GM18867 (cell line): Measurements from ENCODE around the gene DDAH1.

Experiments
- ATAC-seq: cut with Tn5 transposase; IDR thresholded peaks from one replicate; pipeline ENCODE4 v1.9.1; 2021; ENCODE audit warnings: mild to moderate bottlenecking, moderate library complexity; ENCODE audit not compliant: unreplicated experiment

DDAH1 gene

GRCh38 chr1:85445906-85446305 lies 19.1 kb downstream of the DDAH1 start:
- no peak for ATAC-seq

GRCh38 chr1:85444381-85444780 lies 20.6 kb downstream of the DDAH1 start:
- ATAC-seq, result no peak

- no peak for ATAC-seq
Measured at GRCh38 chr1:85440612-85441011, 24.3 kb downstream of the DDAH1 start.

- no peak for ATAC-seq
Measured at GRCh38 chr1:85438353-85438752, 26.6 kb downstream of the DDAH1 start.

GRCh38 chr1:85437139-85437538 lies 27.8 kb downstream of the DDAH1 start:
- no peak for ATAC-seq

- ATAC-seq, result no peak
Measured at GRCh38 chr1:85433096-85433495, 31.9 kb downstream of the DDAH1 start.

GRCh38 chr1:85428471-85429089 lies 36.4 kb downstream of the DDAH1 start:
- ATAC-seq, result no peak

- no peak for ATAC-seq
Measured at GRCh38 chr1:85427849-85428248, 37.1 kb downstream of the DDAH1 start.

- no peak for ATAC-seq
Measured at GRCh38 chr1:85427331-85427730, 37.6 kb downstream of the DDAH1 start.

GRCh38 chr1:85421179-85421578 lies 43.8 kb downstream of the DDAH1 start:
- ATAC-seq, result no peak

GRCh38 chr1:85420199-85420598 lies 44.8 kb downstream of the DDAH1 start:
- no peak for ATAC-seq

GRCh38 chr1:85417876-85418275 lies 47.1 kb downstream of the DDAH1 start:
- no peak for ATAC-seq

- ATAC-seq, result no peak
Measured at GRCh38 chr1:85417017-85417416, 47.9 kb downstream of the DDAH1 start.

GRCh38 chr1:85413169-85413568 lies 51.8 kb downstream of the DDAH1 start:
- ATAC-seq, result no peak

- no peak for ATAC-seq
Measured at GRCh38 chr1:85411567-85412305, 53.2 kb downstream of the DDAH1 start.

GRCh38 chr1:85409516-85409915 lies 55.4 kb downstream of the DDAH1 start:
- ATAC-seq, result no peak

- ATAC-seq, result no peak
Measured at GRCh38 chr1:85407746-85408377, 57.1 kb downstream of the DDAH1 start.

GRCh38 chr1:85406887-85407533 lies 57.9 kb downstream of the DDAH1 start:
- ATAC-seq, result no peak

- ATAC-seq, result no peak
Measured at GRCh38 chr1:85406081-85406480, 58.9 kb downstream of the DDAH1 start.

GRCh38 chr1:85404408-85404807 lies 60.6 kb downstream of the DDAH1 start:
- ATAC-seq, result no peak

GRCh38 chr1:85398391-85399064 lies 66.4 kb downstream of the DDAH1 start:
- no peak for ATAC-seq
